Measurements from ENCODE around the gene FAM217B. TPM values are rescaled to one million over a fixed set of nuclear protein-coding genes. Genes with fewer than 3 reads are reported as not detected.

The FAM217B gene
- total RNA-seq, 2 experiments from 2014 or later: 17.6 to 18.7 TPM

DNA sequence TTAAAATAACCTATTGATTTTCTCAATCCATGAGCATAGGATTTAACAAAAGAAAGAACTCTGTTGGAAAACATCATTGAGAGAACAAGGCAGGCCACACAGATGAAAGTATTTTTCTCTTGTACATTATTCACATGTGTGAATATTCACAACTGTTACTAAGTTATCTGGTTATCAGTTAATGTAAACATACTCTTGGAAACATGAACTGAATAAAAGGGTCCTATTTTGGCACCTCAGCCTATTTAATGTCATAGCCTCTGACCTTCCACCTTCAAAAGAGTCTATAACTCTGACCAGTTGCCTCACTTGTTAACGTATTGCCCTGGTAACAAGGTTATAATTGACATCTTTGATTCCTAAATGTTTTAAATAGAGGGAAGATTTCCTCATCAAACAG, 14.8 kb upstream of the FAM217B start:
- no peaks in the 10 kb centered on the region for H3K4me1 Mint-ChIP-seq (ENCODE audit: low read depth)
- ChIA-PET POLR2A (no interaction called here), CTCF (interaction anchor here (0.7 kb wide), 1 partner anchor 9 kb away, joined by 3 read pairs; the partner anchor contains the start of gene SYCP2)
- no peak overlapping the region for H3K4me3 Mint-ChIP-seq
- no peaks in the 10 kb centered on the region for H3K36me3 Mint-ChIP-seq (ENCODE audit: low read depth)
- DNase-seq (no peak), ATAC-seq (no peak)
- H3K27me3 Mint-ChIP-seq: peaks cover 6% of the 10 kb centered on the region
- intact Hi-C loops (cut with micrococcal nuclease): no loop called here
- no peak overlapping the region for H3K27ac Mint-ChIP-seq
- TF ChIP-seq CTCF (IDR thresholded peaks at IDR 0.05): no peak
- no peaks in the 10 kb centered on the region for H3K9me3 Mint-ChIP-seq

GRCh38 chr20:59925899-59926298, 14.3 kb upstream of the FAM217B start:
- POLR2A ChIA-PET: no interaction called here
- TF ChIP-seq CTCF (IDR thresholded peaks at IDR 0.05): no peak
- DNase-seq: no peak
- Mint-ChIP-seq H3K4me1 (ENCODE audit: low read depth) (no peaks in the 10 kb centered on the region), H3K4me3 (no peak overlapping the region), H3K9me3 (no peaks in the 10 kb centered on the region), H3K27me3 (peaks cover 6% of the 10 kb centered on the region), H3K36me3 (ENCODE audit: low read depth) (no peaks in the 10 kb centered on the region), H3K27ac (no peak overlapping the region)
- CTCF ChIA-PET: interaction anchor here (0.7 kb wide), 1 partner anchor 8 kb away, joined by 3 read pairs; the partner anchor contains the start of gene SYCP2
- ATAC-seq: no peak
- intact Hi-C loops (cut with micrococcal nuclease): no loop called here

DNA sequence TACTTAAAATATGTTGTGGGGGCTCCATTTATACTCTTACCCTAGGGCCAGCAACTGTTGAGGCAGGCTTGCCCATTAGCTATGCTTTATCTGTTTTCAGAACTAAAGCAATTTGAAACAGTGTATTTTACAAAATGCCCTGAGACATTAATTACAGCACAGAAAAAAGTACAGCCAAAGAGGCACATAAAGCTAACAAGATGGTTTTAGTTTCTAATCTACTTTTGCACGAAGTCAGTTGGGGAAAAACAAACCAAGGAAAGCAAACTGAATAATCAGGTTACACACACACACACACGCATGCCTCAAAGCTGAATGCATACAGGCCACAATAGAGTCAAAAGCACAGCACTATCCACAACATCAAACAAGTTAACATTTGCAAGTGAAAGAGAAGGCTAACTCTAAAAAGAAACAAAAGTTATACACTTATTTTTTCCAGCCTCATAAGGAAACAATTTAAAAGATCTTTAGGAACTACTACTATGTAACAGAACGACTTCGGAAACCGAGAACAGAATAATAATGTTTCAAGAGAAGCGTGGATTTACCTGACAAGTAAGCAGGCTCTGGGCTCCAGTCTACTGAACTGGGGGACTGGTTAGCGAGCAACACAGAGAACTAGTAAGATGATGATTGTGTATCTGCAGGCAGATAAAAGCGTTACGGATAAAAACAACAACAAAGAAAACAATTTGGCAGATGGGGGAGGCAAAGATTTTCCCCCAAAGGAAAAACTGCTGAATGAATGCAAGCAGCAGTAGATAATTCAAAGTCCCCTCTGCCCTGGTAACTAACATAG, 8.5 kb upstream of the FAM217B start:
- ATAC-seq: peak; percentile 18
- intact Hi-C loops (cut with micrococcal nuclease): no loop called here

DNA sequence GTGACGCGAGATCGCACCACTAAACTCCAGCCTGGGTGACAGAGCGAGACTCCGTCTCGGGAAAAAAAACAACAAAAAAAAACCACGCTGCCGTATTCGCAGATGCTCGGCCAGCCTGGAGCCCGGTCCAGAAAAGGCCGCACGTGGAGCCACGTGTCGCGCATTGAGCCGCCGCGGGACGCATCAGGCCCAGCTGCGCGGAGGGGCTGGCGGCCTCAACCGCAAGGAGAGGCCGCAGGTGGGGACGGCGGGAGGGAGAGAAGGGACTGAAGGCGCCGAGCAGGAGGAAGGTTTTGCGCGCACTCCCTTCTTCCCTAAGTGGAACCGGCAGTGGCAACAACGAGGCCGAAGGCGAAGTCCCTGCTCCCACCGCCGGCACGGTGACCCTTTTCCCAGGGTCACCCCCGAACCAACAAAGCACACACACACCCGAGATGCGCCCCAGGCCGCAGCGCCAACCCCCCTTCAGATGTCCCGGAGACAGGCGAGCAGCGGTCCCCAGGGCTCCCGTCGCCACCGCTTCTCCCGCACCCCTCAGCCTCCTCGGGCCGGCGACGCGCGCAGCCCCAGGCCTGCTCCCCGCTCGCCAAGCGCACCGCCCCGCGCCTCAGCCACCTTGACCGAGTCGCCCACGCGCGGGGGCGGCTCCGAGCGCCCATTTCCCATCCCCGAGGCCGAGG, 7.4 kb upstream of the FAM217B start:
- POLR2A ChIA-PET: interaction anchor here (1.8 kb wide), 1 partner anchor 8 kb away, joined by 5 read pairs; no protein-coding TSS in a partner anchor
- Mint-ChIP-seq H3K4me1 (ENCODE audit: low read depth) (peaks cover 14% of the 10 kb centered on the region), H3K27ac (no peak overlapping the region), H3K27me3 (no peaks in the 10 kb centered on the region), H3K4me3 (peak overlapping the region; percentile 69), H3K36me3 (ENCODE audit: low read depth) (no peaks in the 10 kb centered on the region), H3K9me3 (no peaks in the 10 kb centered on the region)
- intact Hi-C loops (cut with micrococcal nuclease): no loop called here
- CTCF ChIA-PET: interaction anchor here (3.4 kb wide), 1 partner anchor 10 kb away, joined by 19 read pairs; no protein-coding TSS in a partner anchor
- no peak for TF ChIP-seq CTCF (IDR thresholded peaks at IDR 0.05)
- ATAC-seq (no peak), DNase-seq (no peak)

More for the DNA sequence above, 8.5 kb upstream of the FAM217B start:
- peaks cover 7% of the 10 kb centered on the region for H3K4me1 Mint-ChIP-seq (ENCODE audit: low read depth)
- peak overlapping the region; percentile 18 for H3K4me3 Mint-ChIP-seq
- ChIA-PET CTCF (interaction anchor here (1.4 kb wide), 1 partner anchor 8 kb away, joined by 6 read pairs; the partner anchor contains the start of genes FAM217B and PPP1R3D), POLR2A (interaction anchor here (1.8 kb wide), 1 partner anchor 9 kb away, joined by 5 read pairs; no protein-coding TSS in a partner anchor)
- no peaks in the 10 kb centered on the region for H3K27me3 Mint-ChIP-seq
- peak overlapping the region; percentile 58 for H3K27ac Mint-ChIP-seq
- no peak for DNase-seq
- no peaks in the 10 kb centered on the region for H3K36me3 Mint-ChIP-seq (ENCODE audit: low read depth)
- no peaks in the 10 kb centered on the region for H3K9me3 Mint-ChIP-seq
- no peak for TF ChIP-seq CTCF (IDR thresholded peaks at IDR 0.05)
